B cell (primary cell): Measurements from ENCODE around the gene CCDC110. TPM values are rescaled to one million over a fixed set of nuclear protein-coding genes. Genes with fewer than 3 reads are reported as not detected.

Experiments
- ATAC-seq: fragments of 200-7000 bp; cut with Tn5 transposase; one replicate; pipeline ENCODE4 v1.10.0; 2021; ENCODE audit warnings: low read depth, mild to moderate bottlenecking, moderate number of reproducible peaks, moderate library complexity
- CTCF ChIA-PET: fragments of 350-600 bp; sonication (Branson Sonifier 250); formaldehyde crosslinking; loops from one replicate; lab custom pipeline; 2021; ENCODE audit warnings: antibody characterized with exemption, inconsistent platforms; lab: Charles Lee
- POLR2A ChIA-PET: fragments of 350-600 bp; sonication (Branson Sonifier 250); formaldehyde crosslinking; loops from one replicate; lab custom pipeline; 2021; ENCODE audit warnings: antibody characterized with exemption; lab: Charles Lee
- DNase-seq: peaks from one replicate; pipeline ENCODE4 v3.0.0; 2013
- H2AFZ ChIP-seq: 2 replicates; pipeline ENCODE4 v1.6.1; 2012; ENCODE audit warnings: mild to moderate bottlenecking, low read depth, low read length; ENCODE audit not compliant: insufficient read depth, poor library complexity, severe bottlenecking
- H3K27ac ChIP-seq, 2 donors: 1 replicate in 1 of 2; 2 replicates in 1 of 2; pipeline ENCODE4 v1.5.1; 2012 to 2013; ENCODE audit warnings: low read length in 2 of 2, mild to moderate bottlenecking in 2 of 2, moderate library complexity in 1 of 2
- H3K27me3 ChIP-seq, 4 experiments: fragments of 200-600 bp in 1 of 4; sonication (generic) in 1 of 4; replicated peaks in 1 of 4; 1 replicate in 2 of 4; 2 replicates in 2 of 4; pipeline versions ENCODE4 v1.6.1 to v1.7.0; 2013 to 2016; ENCODE audit warnings: low read length in 3 of 4, mild to moderate bottlenecking in 2 of 4, mixed read lengths in 1 of 4, moderate library complexity in 1 of 4; ENCODE audit not compliant: insufficient read depth in 4 of 4, control insufficient read depth in 3 of 4; ENCODE audit errors: control extremely low read depth in 1 of 4
- H3K36me3 ChIP-seq, 2 experiments: replicated peaks in 1 of 2; 1 replicate in 1 of 2; 2 replicates in 1 of 2; pipeline versions ENCODE4 v1.6.1 to v1.7.1; 2013; ENCODE audit warnings: low read length in 1 of 2; ENCODE audit not compliant: insufficient read depth in 2 of 2, control insufficient read depth in 1 of 2; ENCODE audit errors: control extremely low read depth in 1 of 2, extremely low read depth in 1 of 2
- H3K4me1 ChIP-seq, 2 donors: fragments of 200-600 bp in 1 of 2; sonication (generic) in 1 of 2; 1 replicate in 1 of 2; 2 replicates in 1 of 2; pipeline versions ENCODE4 v1.5.1 to v1.6.1; 2013 to 2017; ENCODE audit warnings: low read length in 2 of 2; ENCODE audit not compliant: control insufficient read depth in 2 of 2, insufficient read depth in 2 of 2
- H3K4me2 ChIP-seq: replicated peaks from 2 replicates; pipeline ENCODE3; 2012; ENCODE audit warnings: mild to moderate bottlenecking, low read depth, low read length; ENCODE audit not compliant: poor library complexity, severe bottlenecking
- H3K4me3 ChIP-seq, 5 experiments: fragments of 200-600 bp in 1 of 5; sonication (generic) in 1 of 5; 1 replicate in 3 of 5; 2 replicates in 2 of 5; pipeline versions ENCODE4 v1.5.1 to v1.7.0; 2011 to 2016; ENCODE audit warnings: low read length in 4 of 5, mild to moderate bottlenecking in 4 of 5, low read depth in 2 of 5, control low read depth in 1 of 5, moderate library complexity in 1 of 5; ENCODE audit not compliant: insufficient read depth in 1 of 5; ENCODE audit errors: control extremely low read depth in 1 of 5, extremely low read depth in 1 of 5
- H3K79me2 ChIP-seq: fragments of 200-600 bp; sonication (generic); one replicate; pipeline ENCODE4 v1.6.0; 2016; ENCODE audit warnings: low read length; ENCODE audit not compliant: control insufficient read depth, insufficient read depth
- H3K9ac ChIP-seq: fragments of 200-600 bp; sonication (generic); 2 replicates; pipeline ENCODE4 v1.6.1; 2017; ENCODE audit warnings: mild to moderate bottlenecking, low read length, moderate library complexity
- H3K9me3 ChIP-seq, 3 donors: one replicate each; pipeline versions ENCODE4 v1.6.1 to v1.7.1; 2013; ENCODE audit warnings: low read length in 2 of 3; ENCODE audit not compliant: control insufficient read depth in 2 of 3, insufficient read depth in 1 of 3; ENCODE audit errors: control extremely low read depth in 1 of 3
- H4K20me1 ChIP-seq: 2 replicates; pipeline ENCODE4 v1.6.0; 2012; ENCODE audit warnings: mild to moderate bottlenecking, low read length; ENCODE audit not compliant: insufficient read depth, control insufficient read depth, poor library complexity, severe bottlenecking
- H3K27ac Mint-ChIP-seq: one replicate; pipeline ENCODE4 v1.8.0; 2021; ENCODE audit warnings: mixed read lengths
- H3K27me3 Mint-ChIP-seq: one replicate; pipeline ENCODE4 v1.8.0; 2021; ENCODE audit warnings: mixed read lengths
- H3K4me1 Mint-ChIP-seq: one replicate; pipeline ENCODE4 v1.8.0; 2021; ENCODE audit warnings: mixed read lengths
- H3K4me3 Mint-ChIP-seq: one replicate; pipeline ENCODE4 v1.8.0; 2021; ENCODE audit warnings: mixed read lengths
- H3K9me3 Mint-ChIP-seq: one replicate; pipeline ENCODE4 v1.8.0; 2022; ENCODE audit warnings: mixed read lengths; ENCODE audit not compliant: insufficient read depth
- EZH2 ChIP-seq: IDR thresholded peaks from 2 replicates; pipeline ENCODE4 v1.6.1; 2012; ENCODE audit warnings: borderline replicate concordance, low read depth, mild to moderate bottlenecking, moderate library complexity, low read length; ENCODE audit not compliant: insufficient read depth, poor library complexity, severe bottlenecking
- WGBS: methylation state at CpG from one replicate; pipeline ENCODE4 v1.1.5; 2013; ENCODE audit warnings: missing lambda C conversion rate; ENCODE audit not compliant: insufficient coverage; 5-methylcytosine and 5-hydroxymethylcytosine counted together
- intact Hi-C: fragments of 100-400 bp; cut with micrococcal nuclease; formaldehyde crosslinking; loops from one replicate; pipeline ENCODE4 v1.10.0; 2022
- polyA plus RNA-seq: library from polyadenylated mRNA; depleted of rRNA; stranded (reverse); fragments of >200 nt; gene quantifications from 2 replicates; pipeline ENCODE4 v1.2.3, GENCODE V29; 2012
- total RNA-seq, 2 donors: library from RNA; stranded (reverse); fragments of 120-200 nt in 1 of 2; gene quantifications; 1 replicate in 1 of 2; 2 replicates in 1 of 2; pipeline versions ENCODE4 v1.2.3 to v1.2.4, GENCODE V29; 2013 to 2022
- TF ChIP-seq, protein P1 (sequence below): fragments of 200-600 bp; IDR thresholded peaks from one replicate; pipeline ENCODE4 v1.8.0; 2022; ENCODE audit warnings: antibody characterized with exemption, mild to moderate bottlenecking

Gene CCDC110
- total and polyA plus RNA-seq, 2 donors (not counting 1 experiment from before 2014, with no cell fraction given): 0.04 to 2.3 TPM

DNA sequence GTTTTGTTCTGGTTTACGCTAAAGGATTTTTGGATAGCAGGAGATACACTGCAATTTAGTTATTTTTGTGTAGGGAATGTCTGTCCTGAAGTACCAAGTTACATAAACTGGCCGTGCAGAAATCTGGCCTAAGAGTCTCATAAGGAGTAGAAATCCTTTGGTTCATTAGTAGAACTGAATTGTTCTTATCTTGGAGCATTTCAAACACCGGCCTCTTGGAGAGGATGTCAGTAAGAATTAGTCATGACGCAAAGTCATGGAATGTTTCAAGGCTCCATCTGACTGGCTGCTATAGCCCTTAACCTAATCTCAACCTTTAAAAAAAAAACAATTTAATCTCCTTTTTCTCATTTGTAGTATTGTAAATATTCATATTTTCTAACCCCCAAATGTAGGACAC, 48.6 kb upstream of the CCDC110 start:
- peaks cover 0 to 17% (median 9%) of the 10 kb centered on the region in 4 experiments for H3K27me3 ChIP-seq
- no peaks in the 10 kb centered on the region for H3K4me1 ChIP-seq
- H3K27ac Mint-ChIP-seq: no peak overlapping the region
- no peak overlapping the region for H2AFZ ChIP-seq
- no peaks in the 10 kb centered on the region for H3K79me2 ChIP-seq
- ChIA-PET CTCF (no interaction called here), POLR2A (no interaction called here)
- H3K4me1 Mint-ChIP-seq: no peaks in the 10 kb centered on the region
- TF ChIP-seq EZH2: no peak
- TF ChIP-seq, protein P1, sequence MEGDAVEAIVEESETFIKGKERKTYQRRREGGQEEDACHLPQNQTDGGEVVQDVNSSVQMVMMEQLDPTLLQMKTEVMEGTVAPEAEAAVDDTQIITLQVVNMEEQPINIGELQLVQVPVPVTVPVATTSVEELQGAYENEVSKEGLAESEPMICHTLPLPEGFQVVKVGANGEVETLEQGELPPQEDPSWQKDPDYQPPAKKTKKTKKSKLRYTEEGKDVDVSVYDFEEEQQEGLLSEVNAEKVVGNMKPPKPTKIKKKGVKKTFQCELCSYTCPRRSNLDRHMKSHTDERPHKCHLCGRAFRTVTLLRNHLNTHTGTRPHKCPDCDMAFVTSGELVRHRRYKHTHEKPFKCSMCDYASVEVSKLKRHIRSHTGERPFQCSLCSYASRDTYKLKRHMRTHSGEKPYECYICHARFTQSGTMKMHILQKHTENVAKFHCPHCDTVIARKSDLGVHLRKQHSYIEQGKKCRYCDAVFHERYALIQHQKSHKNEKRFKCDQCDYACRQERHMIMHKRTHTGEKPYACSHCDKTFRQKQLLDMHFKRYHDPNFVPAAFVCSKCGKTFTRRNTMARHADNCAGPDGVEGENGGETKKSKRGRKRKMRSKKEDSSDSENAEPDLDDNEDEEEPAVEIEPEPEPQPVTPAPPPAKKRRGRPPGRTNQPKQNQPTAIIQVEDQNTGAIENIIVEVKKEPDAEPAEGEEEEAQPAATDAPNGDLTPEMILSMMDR: no peak
- DNase-seq (no peak), ATAC-seq (no peak)
- H3K27me3 Mint-ChIP-seq: peaks cover 23% of the 10 kb centered on the region
- no peak overlapping the region for H3K27ac ChIP-seq
- no peak overlapping the region for H3K4me3 Mint-ChIP-seq
- no peak overlapping the region for H3K4me2 ChIP-seq
- no peak overlapping the region for H3K4me3 ChIP-seq
- H3K36me3 ChIP-seq: no peaks in the 10 kb centered on the region
- H3K9me3 Mint-ChIP-seq: no peaks in the 10 kb centered on the region
- 91% methylated on average over 4 of the region's 4 CpGs for WGBS
- no peaks in the 10 kb centered on the region for H4K20me1 ChIP-seq
- intact Hi-C loops: no loop called here
- peaks cover 0 to 3% (median 0%) of the 10 kb centered on the region in 3 donors for H3K9me3 ChIP-seq
- no peak overlapping the region for H3K9ac ChIP-seq

DNA sequence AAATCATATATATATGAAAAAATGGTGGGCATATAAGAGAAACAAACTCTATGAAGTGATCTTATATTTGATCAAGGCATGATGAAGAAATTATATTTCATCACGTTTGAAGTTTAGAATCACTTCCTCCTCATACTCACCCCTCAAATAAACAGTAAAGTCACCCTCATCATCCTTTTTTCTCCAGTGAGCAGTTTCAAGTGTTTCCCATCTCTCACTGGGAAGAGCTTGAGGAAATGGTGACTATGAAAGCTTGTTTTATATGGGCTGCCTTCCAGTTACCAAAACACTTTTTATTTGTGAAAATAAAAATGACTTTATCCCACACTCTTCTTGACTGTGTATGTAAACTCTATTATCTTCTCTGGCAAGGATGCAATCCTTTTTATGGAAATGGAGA, 47.0 kb upstream of the CCDC110 start:
- CTCF ChIA-PET: interaction anchor here (0.9 kb wide), 1 partner anchor 30 kb away, joined by 3 read pairs; no protein-coding TSS in a partner anchor
- no peak overlapping the region for H3K4me3 ChIP-seq
- no peaks in the 10 kb centered on the region for H4K20me1 ChIP-seq
- no peak overlapping the region for H3K9ac ChIP-seq
- peaks cover 0 to 22% (median 13%) of the 10 kb centered on the region in 4 experiments for H3K27me3 ChIP-seq
- Mint-ChIP-seq H3K27ac (no peak overlapping the region), H3K9me3 (no peaks in the 10 kb centered on the region), H3K4me1 (peaks cover 4% of the 10 kb centered on the region), H3K27me3 (peaks cover 33% of the 10 kb centered on the region), H3K4me3 (no peak overlapping the region)
- ATAC-seq (no peak), DNase-seq (no peak)
- POLR2A ChIA-PET: no interaction called here
- H3K27ac ChIP-seq: no peak overlapping the region
- H2AFZ ChIP-seq: no peak overlapping the region
- no CpG with 5 or more reads among the region's 1 CpG for WGBS
- H3K79me2 ChIP-seq: no peaks in the 10 kb centered on the region
- TF ChIP-seq EZH2: no peak
- TF ChIP-seq, protein P1: no peak
- H3K4me1 ChIP-seq: peaks cover 2 to 3% of the 10 kb centered on the region in 2 donors
- intact Hi-C loops: no loop called here
- H3K9me3 ChIP-seq: no peaks in the 10 kb centered on the region
- no peaks in the 10 kb centered on the region for H3K36me3 ChIP-seq
- no peak overlapping the region for H3K4me2 ChIP-seq
